Eye (tissue), 1 donor: Measurements from ENCODE around the gene TIMM17A.
A peak's percentile ranks its signal among the peaks of the same experiment; 100 is the strongest.

Source experiments
- DNase-seq: peaks from one replicate; pipeline ENCODE4 v3.0.0-alpha.2; 2015

The TIMM17A gene

GRCh38 chr1:201955009-201955728, at the start of gene TIMM17A:
Gene TIMM17A, plus strand, starts transcription at chr1:201955503. Its CDS starts 24 bp downstream, at chr1:201955527.
- DNase-seq: peak; percentile 99

GRCh38 chr1:201906336-201906735, 49.0 kb upstream of the TIMM17A start:
- DNase-seq: no peak

- no peak for DNase-seq
Measured at GRCh38 chr1:201907621-201908020, 47.7 kb upstream of the TIMM17A start.

GRCh38 chr1:201911826-201912571, 43.3 kb upstream of the TIMM17A start:
- no peak for DNase-seq

GRCh38 chr1:201912832-201913231, 42.5 kb upstream of the TIMM17A start:
- no peak for DNase-seq

GRCh38 chr1:201914456-201915235, 40.7 kb upstream of the TIMM17A start:
- no peak for DNase-seq

GRCh38 chr1:201916649-201917249, 38.6 kb upstream of the TIMM17A start:
- DNase-seq: peak; percentile 73

- no peak for DNase-seq
Measured at GRCh38 chr1:201917362-201918033, 37.8 kb upstream of the TIMM17A start.

- no peak for DNase-seq
Measured at GRCh38 chr1:201918343-201918742, 37.0 kb upstream of the TIMM17A start.

- DNase-seq: no peak
Measured at GRCh38 chr1:201921952-201922558, 33.2 kb upstream of the TIMM17A start.

GRCh38 chr1:201925301-201925567, 30.1 kb upstream of the TIMM17A start:
- no peak for DNase-seq

- no peak for DNase-seq
Measured at GRCh38 chr1:201925981-201926645, 29.2 kb upstream of the TIMM17A start.

GRCh38 chr1:201928266-201928665, 27.0 kb upstream of the TIMM17A start:
- no peak for DNase-seq

GRCh38 chr1:201930137-201930536, 25.2 kb upstream of the TIMM17A start:
- DNase-seq: no peak

- DNase-seq: no peak
Measured at GRCh38 chr1:201930803-201931202, 24.5 kb upstream of the TIMM17A start.

GRCh38 chr1:201933840-201934430, 21.4 kb upstream of the TIMM17A start:
- no peak for DNase-seq

GRCh38 chr1:201937624-201938213, 17.6 kb upstream of the TIMM17A start:
- DNase-seq: no peak

- DNase-seq: no peak
Measured at GRCh38 chr1:201938440-201939035, 16.8 kb upstream of the TIMM17A start.

GRCh38 chr1:201939148-201939547, 16.2 kb upstream of the TIMM17A start:
- no peak for DNase-seq

- DNase-seq: no peak
Measured at GRCh38 chr1:201939574-201939973, 15.7 kb upstream of the TIMM17A start.
